Stimulated activated CD4-positive, alpha-beta T cell treated with anti-CD3 and anti-CD28 coated beads, TNF-alpha, amount 100 ng/mL, for 24 hours (primary cell): ENCODE data around the gene HOPX.
"Not testable (repeated sequence)": the region's sequence is repeated elsewhere in the genome, so short reads cannot be mapped to it uniquely, and the experiment has no call there.

ENCODE experiments used
- DNase-seq, 3 experiments: peaks; one replicate each; pipeline ENCODE4 v3.0.0-alpha.2; 2020; ENCODE audit warnings: low read depth in 3 of 3

Gene HOPX, protein sequence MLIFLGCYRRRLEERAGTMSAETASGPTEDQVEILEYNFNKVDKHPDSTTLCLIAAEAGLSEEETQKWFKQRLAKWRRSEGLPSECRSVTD

DNA sequence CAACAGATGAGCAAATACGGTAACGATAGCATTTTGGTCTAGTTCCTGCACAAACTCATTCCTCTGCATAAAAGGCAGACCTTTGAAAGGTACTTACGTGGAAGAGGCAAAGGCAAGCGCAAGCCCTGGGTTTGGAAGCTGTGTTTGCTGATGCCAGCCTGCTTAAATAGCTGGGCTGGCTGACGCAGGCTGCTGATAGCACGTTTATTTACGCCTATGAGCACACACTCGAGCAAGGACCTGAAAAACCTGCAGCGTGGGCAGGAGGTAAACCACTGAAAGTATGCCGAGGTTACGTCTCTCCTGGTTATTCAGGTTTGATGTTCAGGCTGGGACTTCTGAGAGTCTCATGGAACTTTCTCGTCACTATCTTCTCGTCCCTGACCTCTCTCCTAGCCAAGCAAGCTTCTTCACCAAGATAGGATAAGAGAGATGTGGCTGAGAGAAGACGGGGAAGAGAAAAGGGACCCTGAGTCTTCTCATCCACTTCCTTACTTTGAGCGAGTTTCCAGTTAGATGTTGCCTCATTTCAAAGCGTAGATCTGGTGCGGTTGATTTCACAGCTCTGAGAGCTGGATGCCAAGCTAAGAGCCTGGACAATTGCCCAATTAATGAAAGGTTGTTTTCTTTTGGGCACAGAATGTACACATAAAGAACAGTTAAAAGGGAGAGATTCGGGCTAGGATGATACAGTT is at the start of gene HOPX:
Gene HOPX, minus strand, starts transcription at position 139 of the 695 bp plus-strand sequence. CDS start 23,480 bp downstream, outside the sequence.
- DNase-seq = peak; percentile 36 to 68 (median 64)

DNA sequence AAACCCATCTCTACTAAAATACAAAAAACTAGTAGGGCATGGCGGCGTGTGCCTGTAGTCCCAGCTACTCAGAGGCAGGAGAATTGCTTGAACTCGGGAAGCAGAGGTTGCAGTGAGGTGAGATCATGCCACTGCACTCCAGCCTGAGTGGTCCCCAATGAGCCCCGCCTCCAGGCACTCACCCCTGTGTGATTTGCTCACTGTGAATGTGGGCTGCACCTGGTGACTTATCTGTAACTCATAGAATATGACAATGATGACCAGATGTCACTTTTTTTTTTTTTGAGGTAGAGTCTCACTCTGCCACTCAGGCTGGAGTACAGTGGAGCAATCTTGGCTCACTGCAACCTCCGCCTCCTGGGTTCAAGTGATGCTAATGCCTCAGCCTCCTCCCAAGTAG is 49.0 kb upstream of the HOPX start:
- DNase-seq = no peak

- no peak for DNase-seq
Observed at GRCh38 chr4:56728512-56728911, 47.4 kb upstream of the HOPX start.

- DNase-seq = no peak
Observed at GRCh38 chr4:56727150-56727549, 46.1 kb upstream of the HOPX start.

DNA sequence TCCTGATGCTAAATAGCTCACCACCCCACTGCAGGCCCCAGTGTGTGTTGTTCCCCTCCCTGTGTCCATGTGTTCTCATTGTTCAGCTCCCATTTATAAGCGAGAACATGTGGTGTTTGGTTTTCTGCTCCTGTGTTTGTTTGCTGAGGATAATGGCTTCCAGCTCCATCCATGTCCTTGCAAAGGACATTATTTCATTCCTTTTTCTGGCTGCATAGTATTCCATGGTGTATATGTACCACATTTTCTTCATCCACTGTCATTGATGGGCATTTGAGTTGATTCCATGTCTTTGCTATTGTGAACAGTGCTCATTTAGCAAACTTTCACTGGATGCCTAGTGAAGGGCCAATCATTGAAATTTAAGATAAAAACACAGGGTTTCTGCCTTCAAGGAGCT is 45.5 kb upstream of the HOPX start:
- not testable (repeated sequence) for DNase-seq

- no peak for DNase-seq
Observed at GRCh38 chr4:56723659-56724230, 42.6 kb upstream of the HOPX start.

DNA sequence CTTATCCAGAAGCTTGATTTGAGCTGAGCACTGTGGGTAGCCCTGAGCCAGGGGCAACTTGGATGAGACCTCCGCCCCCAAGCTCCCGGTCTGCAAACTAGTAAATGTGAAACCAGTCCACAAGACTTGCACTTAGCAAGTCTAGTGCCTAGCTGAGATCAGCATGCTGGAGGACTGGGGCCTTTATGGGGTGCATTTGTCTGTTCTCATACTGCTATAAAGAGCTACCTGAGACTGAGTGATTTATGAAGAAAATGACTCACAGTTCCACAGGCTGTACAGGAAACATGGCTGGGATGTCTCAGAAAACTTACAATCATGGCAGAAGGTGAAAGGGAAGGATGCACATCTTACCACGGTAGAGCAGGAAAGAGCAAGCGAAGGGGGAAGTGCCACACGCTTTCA is 42.1 kb upstream of the HOPX start:
- DNase-seq = peak; percentile 1 to 35 (median 3)

- DNase-seq = no peak
Observed at GRCh38 chr4:56708146-56708545, 27.1 kb upstream of the HOPX start.

GRCh38 chr4:56705966-56706365 is 24.9 kb upstream of the HOPX start:
- no peak for DNase-seq

DNA sequence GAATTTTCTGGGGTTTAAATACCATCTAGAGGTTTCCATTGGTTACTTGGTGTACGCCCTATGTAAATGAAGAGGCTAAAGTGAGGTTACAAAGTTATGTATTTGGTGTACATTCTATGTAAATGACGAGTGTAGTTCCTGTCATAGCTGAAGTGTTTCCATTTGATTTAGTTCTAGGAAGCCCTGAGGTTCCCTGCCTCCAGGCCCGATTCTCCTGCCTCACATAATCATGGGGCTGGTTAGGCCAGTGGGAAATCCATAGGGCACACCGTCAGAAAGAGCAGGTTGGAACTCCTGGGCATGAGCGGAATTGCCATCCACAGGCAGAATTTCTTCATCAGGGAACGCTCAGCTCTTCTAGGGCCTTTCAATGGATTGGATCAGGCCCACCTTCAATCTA is 24.2 kb upstream of the HOPX start:
- DNase-seq = no peak

DNA sequence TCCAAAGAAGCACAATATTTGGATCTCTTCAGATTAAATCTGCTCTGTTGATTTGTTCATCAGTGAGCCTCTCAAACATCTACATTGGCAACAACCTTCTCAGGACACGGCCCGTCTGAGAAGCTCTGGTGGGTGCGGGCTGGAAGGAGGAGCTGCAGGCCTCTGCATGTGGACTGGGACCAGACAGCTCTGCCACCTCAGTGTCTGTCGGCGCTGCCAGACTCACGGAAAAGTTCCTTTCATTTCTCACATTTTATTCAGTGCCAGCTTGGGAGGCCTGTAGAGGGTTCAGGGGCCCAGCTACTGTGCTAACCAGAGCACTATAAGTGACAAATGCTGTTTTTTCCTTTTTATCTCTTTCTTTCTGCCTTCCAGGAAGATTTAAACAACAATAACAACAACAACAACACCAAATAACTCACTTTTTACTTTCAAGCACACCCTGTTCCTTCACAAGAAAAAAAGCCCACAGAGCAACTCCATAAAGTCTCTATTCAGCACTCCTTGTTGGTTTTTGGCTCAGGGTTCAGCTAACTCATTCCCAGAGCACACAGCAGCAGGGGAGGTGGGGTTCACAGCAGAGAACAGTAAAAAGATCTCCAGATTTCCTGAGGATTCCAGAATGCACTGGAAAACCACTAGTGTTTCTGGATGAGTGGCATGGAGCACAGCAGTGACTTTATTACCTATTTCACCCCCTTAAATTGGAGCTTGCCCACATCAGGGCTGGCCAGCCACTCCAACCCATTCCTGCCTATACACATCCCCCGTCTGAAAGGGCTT is 23.2 kb upstream of the HOPX start:
- DNase-seq = no peak

- DNase-seq = no peak
Observed at GRCh38 chr4:56703378-56703777, 22.3 kb upstream of the HOPX start.

DNA sequence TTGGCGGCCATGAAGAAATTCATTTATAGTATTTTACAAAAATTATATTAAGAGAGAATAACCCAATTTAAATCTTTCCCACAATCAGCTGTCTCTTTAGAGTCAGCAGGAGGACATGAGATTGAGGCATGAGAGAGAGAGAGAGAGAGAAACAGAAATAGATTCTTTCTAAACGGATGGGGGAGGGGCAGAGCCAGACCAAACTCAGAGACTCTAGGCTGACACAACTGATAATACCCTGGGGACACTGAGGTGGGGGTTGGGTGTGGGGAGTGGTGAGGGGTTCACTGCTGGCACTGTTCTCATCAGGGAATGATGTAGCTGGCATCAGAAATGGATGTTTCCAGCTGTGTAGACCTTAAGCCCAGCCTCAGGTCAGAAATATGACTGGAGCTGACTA is 20.5 kb upstream of the HOPX start:
- DNase-seq = no peak

- DNase-seq = no peak
Observed at GRCh38 chr4:56701161-56701480, 20.0 kb upstream of the HOPX start.

- no peak for DNase-seq
Observed at GRCh38 chr4:56699537-56700105, 18.5 kb upstream of the HOPX start.

- no peak for DNase-seq
Observed at GRCh38 chr4:56698329-56698728, 17.2 kb upstream of the HOPX start.

DNA sequence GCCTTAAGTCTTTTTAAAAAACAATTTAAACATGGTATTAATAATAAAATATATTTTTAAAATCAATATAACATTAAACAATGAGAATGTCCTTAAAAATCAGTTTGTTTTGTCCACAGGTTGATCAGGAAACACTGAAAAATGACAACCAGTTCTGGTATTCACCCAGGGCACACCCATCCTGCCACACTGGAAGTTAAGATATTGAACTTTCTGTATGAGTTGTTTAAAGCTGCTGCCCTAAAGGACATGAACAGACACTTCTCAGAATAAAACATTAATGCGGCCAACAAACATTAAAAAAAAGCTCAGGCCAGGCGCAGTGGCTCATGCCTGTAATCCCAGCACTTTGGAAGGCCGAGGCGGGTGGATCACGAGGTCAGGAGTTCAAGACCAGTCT is 15.0 kb upstream of the HOPX start:
- no peak for DNase-seq

DNA sequence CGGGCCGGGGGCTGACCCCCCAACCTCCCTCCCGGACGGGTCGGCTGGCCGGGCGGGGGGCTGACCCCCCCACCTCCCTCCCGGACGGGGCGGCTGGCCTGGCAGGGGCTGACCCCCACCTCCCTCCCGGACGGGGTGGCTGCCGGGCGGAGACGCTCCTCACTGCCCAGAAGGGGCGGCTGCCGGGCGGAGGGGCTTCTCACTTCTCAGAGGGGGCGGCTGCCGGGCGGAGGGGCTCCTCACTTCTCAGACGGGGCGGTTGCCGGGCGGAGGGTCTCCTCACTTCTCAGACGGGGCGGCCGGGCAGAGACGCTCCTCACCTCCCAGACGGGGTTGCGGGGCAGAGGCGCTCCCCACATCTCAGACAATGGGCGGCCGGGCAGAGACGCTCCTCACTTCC is 12.4 kb upstream of the HOPX start:
- DNase-seq = not testable (repeated sequence)

- no peak for DNase-seq
Observed at GRCh38 chr4:56692576-56692975, 11.5 kb upstream of the HOPX start.

GRCh38 chr4:56691425-56691824 is 10.3 kb upstream of the HOPX start:
- no peak for DNase-seq

DNA sequence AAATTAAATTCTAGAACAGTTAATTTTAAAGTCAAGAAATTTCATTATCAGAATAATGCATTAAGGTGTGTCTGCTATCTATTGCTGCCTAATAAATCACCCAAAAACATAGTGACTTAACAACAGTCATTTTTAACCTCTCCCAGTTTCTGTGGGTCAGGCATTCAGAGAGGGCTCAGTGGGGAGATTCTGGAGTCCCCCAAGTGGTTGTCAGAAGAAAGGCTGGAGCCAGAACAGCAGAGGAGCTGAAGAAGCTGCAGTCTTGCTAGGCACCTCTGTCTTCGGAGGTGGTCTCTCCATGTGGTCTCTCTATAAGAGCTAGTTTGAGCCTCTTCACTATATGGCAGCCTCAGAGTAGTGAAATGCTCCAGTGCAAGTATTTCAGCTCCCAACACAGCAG is 9.3 kb upstream of the HOPX start:
- DNase-seq = no peak

DNA sequence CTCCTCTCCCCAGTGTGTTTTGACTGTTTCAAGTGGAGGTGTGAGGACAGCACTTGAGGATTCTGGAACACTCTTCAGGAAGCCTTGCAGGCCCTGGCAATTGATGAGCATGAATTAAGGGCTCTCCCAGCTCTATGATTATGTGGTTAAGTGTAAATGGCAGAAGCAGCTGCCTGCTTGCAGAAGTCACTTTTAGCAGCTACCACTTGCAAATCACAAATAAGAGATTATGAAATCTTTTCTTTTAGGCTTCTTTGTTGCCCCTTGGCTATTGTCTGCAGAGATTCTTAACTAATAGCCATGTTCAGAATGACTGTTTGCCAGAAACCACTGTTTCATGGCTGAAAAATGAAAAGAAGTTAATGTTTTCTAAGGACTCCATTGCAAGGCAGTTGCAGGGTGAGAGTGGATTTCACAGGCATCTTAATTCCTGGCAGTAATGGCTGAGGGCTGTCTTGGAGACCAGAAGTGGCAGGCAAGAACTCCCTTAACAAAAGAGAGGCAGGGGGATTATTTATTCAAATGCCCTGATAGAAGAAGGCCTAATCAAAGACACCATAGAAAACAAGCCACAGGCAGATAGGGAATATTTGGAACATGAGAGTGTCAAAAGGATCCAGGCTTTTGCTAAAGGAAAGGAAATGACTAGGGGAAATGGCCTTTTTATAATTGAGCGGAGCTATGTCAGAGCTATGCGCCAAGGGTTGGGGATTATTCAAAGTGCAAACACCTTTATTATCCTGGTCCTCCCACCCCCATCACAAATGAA is 8.3 kb upstream of the HOPX start:
- DNase-seq = no peak
